K562 (cell line): Measurements from ENCODE around the gene CNIH3. TPM values are rescaled to one million over a fixed set of nuclear protein-coding genes. Genes with fewer than 3 reads are reported as not detected.

Source experiments
- ATAC-seq: fragments of 200-7000 bp; cut with Tn5 transposase; 3 replicates; pipeline ENCODE4 v1.9.1; 2020; ENCODE audit warnings: moderate library complexity
- BruUV-seq: library from RNA; stranded (reverse); fragments of 400-500 nt; replicated peaks from 2 replicates; lab custom pipeline; 2021; lab: Mats Ljungman, UMichigan
- CTCF ChIA-PET: fragments of 300-600 bp; formaldehyde crosslinking; extraction: SDS; loops from one replicate; lab custom pipeline; 2021; ENCODE audit warnings: low intra/inter-chr PET ratio; lab: Yijun Ruan, JAX
- POLR2A ChIA-PET: fragments of 300-600, 350-650 bp; sonication (Branson Sonifier 250); formaldehyde crosslinking; extraction: SDS; loops from one replicate; lab custom pipeline; 2021; ENCODE audit warnings: antibody characterized with exemption, inconsistent platforms; lab: Yijun Ruan, JAX
- DNase-seq, 4 experiments: peaks; one replicate each; pipeline versions ENCODE4 v3.0.0 to v3.0.0-alpha.2; 2011 to 2018; ENCODE audit warnings: low spot score in 3 of 4, mixed read lengths in 3 of 4; ENCODE audit errors: extremely low read depth in 1 of 4
- FAIRE-seq: peaks from 2 replicates; lab custom pipeline; 2011; peaks lifted over from hg19 to GRCh38; lab: Jason Lieb, UNC
- H2AFZ ChIP-seq: 2 replicates; pipeline ENCODE4 v1.6.0; 2011; ENCODE audit warnings: low read depth, low read length, control low read depth, inconsistent platforms
- H3K27ac ChIP-seq: fragments of 200-600 bp; 3 replicates; pipeline ENCODE4 v1.8.0; 2011; ENCODE audit warnings: low read depth, mild to moderate bottlenecking, control low read depth, inconsistent platforms, low read length, moderate library complexity, mixed read lengths; ENCODE audit errors: extremely low read depth
- H3K27me3 ChIP-seq, 2 experiments: fragments of 300-600 bp in 1 of 2; 2 replicates in 1 of 2; 3 replicates in 1 of 2; pipeline versions ENCODE4 v1.6.0 to v1.8.0; 2011; ENCODE audit warnings: inconsistent platforms in 2 of 2, low read length in 2 of 2, mild to moderate bottlenecking in 1 of 2, mixed read lengths in 1 of 2, moderate library complexity in 1 of 2; ENCODE audit not compliant: control insufficient read depth in 2 of 2, insufficient read depth in 2 of 2
- H3K36me3 ChIP-seq: fragments of 300-600 bp; 3 replicates; pipeline ENCODE4 v1.8.0; 2011; ENCODE audit warnings: mild to moderate bottlenecking, low read length, inconsistent platforms; ENCODE audit not compliant: control insufficient read depth, insufficient read depth
- H3K4me1 ChIP-seq, 2 experiments: fragments of 200-600 bp in 1 of 2; replicated peaks in 1 of 2; 2 replicates in 1 of 2; 3 replicates in 1 of 2; pipeline versions ENCODE4 v1.5.1 to v1.8.0; 2011; ENCODE audit warnings: inconsistent platforms in 2 of 2, low read length in 2 of 2, mild to moderate bottlenecking in 1 of 2, mixed read lengths in 1 of 2, moderate library complexity in 1 of 2; ENCODE audit not compliant: control insufficient read depth in 2 of 2, insufficient read depth in 2 of 2
- H3K4me2 ChIP-seq: 2 replicates; pipeline ENCODE4 v1.6.1; 2011; ENCODE audit warnings: low read length, control low read depth, inconsistent platforms, mixed read lengths; ENCODE audit not compliant: insufficient read depth
- H3K4me3 ChIP-seq: fragments of 200-600 bp; sonication (generic), shearing (Covaris generic); 2 replicates; pipeline ENCODE4 v1.5.1; 2016; ENCODE audit warnings: control low read depth, inconsistent platforms
- H3K79me2 ChIP-seq: fragments of 200-600 bp; 3 replicates; pipeline ENCODE4 v1.8.0; 2011; ENCODE audit warnings: low read length, inconsistent platforms; ENCODE audit not compliant: control insufficient read depth, insufficient read depth
- H3K9ac ChIP-seq, 2 experiments: 2 replicates each; pipeline versions ENCODE4 v1.6.0 to v1.6.1; 2011; ENCODE audit warnings: low read depth in 2 of 2, low read length in 2 of 2, control low read depth in 1 of 2, inconsistent platforms in 1 of 2, mild to moderate bottlenecking in 1 of 2, mixed read lengths in 1 of 2; ENCODE audit not compliant: insufficient read depth in 1 of 2
- H3K9me1 ChIP-seq: one replicate; pipeline ENCODE4 v1.6.0; 2011; ENCODE audit warnings: inconsistent platforms, mild to moderate bottlenecking, low read length, moderate library complexity; ENCODE audit not compliant: control insufficient read depth, insufficient read depth
- H3K9me3 ChIP-seq: replicated peaks from 2 replicates; pipeline ENCODE4 v1.5.1; 2011; ENCODE audit warnings: low read depth, low read length, inconsistent platforms; ENCODE audit not compliant: control insufficient read depth, insufficient read depth
- H4K20me1 ChIP-seq: replicated peaks from 2 replicates; pipeline ENCODE4 v1.6.1; 2011; ENCODE audit warnings: low read length, inconsistent platforms, mixed read lengths; ENCODE audit not compliant: control insufficient read depth, insufficient read depth
- BRD9 ChIP-seq: fragments of 450-650 bp; IDR thresholded peaks from 2 replicates; pipeline ENCODE4 v1.6.1; 2018; ENCODE audit warnings: low read depth; ENCODE audit not compliant: partially characterized antibody
- CC2D1A ChIP-seq: fragments of 450-650 bp; IDR thresholded peaks from 2 replicates; pipeline ENCODE4 v1.6.1; 2017; ENCODE audit warnings: mild to moderate bottlenecking
- CREB5 ChIP-seq: fragments of 250-450 bp; sonication (Bioruptor Pico); IDR thresholded peaks from 2 replicates; pipeline ENCODE4 v1.5.0; 2020; ENCODE audit warnings: mild to moderate bottlenecking
- CXXC5 ChIP-seq: fragments of 250-450 bp; sonication (Bioruptor Pico); IDR thresholded peaks from 2 replicates; pipeline ENCODE4 v1.8.0; 2022; ENCODE audit warnings: inconsistent platforms, mild to moderate bottlenecking, moderate library complexity
- GTF2E2 ChIP-seq: fragments of 200-800 bp; sonication (Bioruptor generic); IDR thresholded peaks from 2 replicates; pipeline ENCODE4 v1.6.1; 2016; ENCODE audit warnings: missing genetic modification characterization, missing compliant biosample characterization
- HDAC8 ChIP-seq: fragments of 450-650 bp; IDR thresholded peaks from 2 replicates; pipeline ENCODE4 v1.6.1; 2016; ENCODE audit warnings: mild to moderate bottlenecking, missing genetic modification characterization, moderate library complexity, missing compliant biosample characterization
- HNRNPL ChIP-seq: fragments of 200-400 bp; formaldehyde crosslinking; IDR thresholded peaks from 2 replicates; pipeline ENCODE4 v1.6.1; 2017; ENCODE audit warnings: low read depth, mild to moderate bottlenecking, low read length
- MCM2 ChIP-seq: fragments of 450-650 bp; IDR thresholded peaks from 2 replicates; pipeline ENCODE4 v1.6.1; 2017; ENCODE audit warnings: low read depth, mild to moderate bottlenecking
- PHB2 ChIP-seq: fragments of 450-650 bp; IDR thresholded peaks from 2 replicates; pipeline ENCODE4 v1.6.1; 2017; ENCODE audit warnings: low read depth
- POLR3A ChIP-seq: IDR thresholded peaks from 2 replicates; pipeline ENCODE4 v1.6.1; 2011; ENCODE audit warnings: borderline replicate concordance, mild to moderate bottlenecking, moderate library complexity; ENCODE audit not compliant: insufficient read length, insufficient read depth; ENCODE audit errors: extremely low read depth
- PURB ChIP-seq: sonication (generic); formaldehyde crosslinking; IDR thresholded peaks from 2 replicates; pipeline ENCODE4 v1.9.0; 2021; ENCODE audit warnings: low read depth, mild to moderate bottlenecking, missing genetic modification reagents
- RCOR1 ChIP-seq, 2 experiments: IDR thresholded peaks; 2 replicates each; pipeline ENCODE4 v1.6.1; 2012; ENCODE audit warnings: low read depth in 2 of 2, low read length in 2 of 2, borderline replicate concordance in 1 of 2, improper control_type of control experiment in 1 of 2
- TCF7 ChIP-seq: sonication (generic); IDR thresholded peaks from 2 replicates; pipeline ENCODE4 v1.6.1; 2016; ENCODE audit warnings: antibody characterized with exemption, borderline replicate concordance
- TEAD2 ChIP-seq: fragments of 450-650 bp; IDR thresholded peaks from 2 replicates; pipeline ENCODE4 v1.6.1; 2016; ENCODE audit warnings: missing genetic modification characterization, control low read depth, missing compliant biosample characterization
- ZNF282 ChIP-seq: sonication (generic); formaldehyde crosslinking; IDR thresholded peaks from 2 replicates; pipeline ENCODE4 v1.8.1; 2023; ENCODE audit warnings: missing genetic modification reagents
- ZNF583 ChIP-seq: fragments of 250-450 bp; sonication (Bioruptor Pico); IDR thresholded peaks from 2 replicates; pipeline ENCODE4 v1.4.0; 2020
- ZNF780A ChIP-seq: fragments of 250-450 bp; sonication (Bioruptor Pico); IDR thresholded peaks from 2 replicates; pipeline ENCODE4 v1.5.0; 2021; ENCODE audit warnings: mild to moderate bottlenecking
- WGBS: fragments of 100-300 bp; shearing (Covaris generic); methylation state at CpG from one replicate; pipeline ENCODE4 v1.1.6; 2016; ENCODE audit warnings: low coverage, mixed read lengths; ENCODE audit not compliant: insufficient coverage; ENCODE audit errors: missing lambda C conversion rate; 5-methylcytosine and 5-hydroxymethylcytosine counted together
- in situ Hi-C: fragments of 300-500 bp; cut with MboI; formaldehyde crosslinking; loops from 4 replicates; pipeline ENCODE4 v1.15.0; 2018; ENCODE audit warnings: inconsistent platforms, mixed read lengths
- intact Hi-C: fragments of 100-400 bp; cut with micrococcal nuclease; formaldehyde crosslinking; loops from 2 replicates; pipeline ENCODE4 v1.14.2; 2022
- polyA plus RNA-seq, 8 experiments: library from polyadenylated mRNA; depleted of rRNA in 4 of 8; stranded (reverse) in 5 of 8; unstranded in 3 of 8; fragments of >200 nt; fragmentation: Nextera tagmentation in 2 of 8; fragmentation: Illumina TruSeq in 1 of 8; extraction: Ambion mirVana in 2 of 8; extraction: Trizol in 1 of 8; gene quantifications; 2 replicates each; pipeline versions ENCODE4 v1.2.1 to v1.2.3, GENCODE V29; 2011 to 2014; ENCODE audit warnings: inconsistent platforms in 1 of 8, missing spikeins in 1 of 8
- total RNA-seq, 7 experiments: library from RNA; depleted of rRNA in 6 of 7; stranded (reverse); fragments of >200 nt in 6 of 7; fragmentation: Illumina TruSeq in 2 of 7; extraction: Trizol in 2 of 7; gene quantifications; 2 replicates each; pipeline versions ENCODE4 v1.2.1 to v1.2.3, GENCODE V29; 2011 to 2021; ENCODE audit warnings: low replicate concordance in 1 of 7
- TF ChIP-seq, protein P1 (sequence below): fragments of 450-650 bp; formaldehyde crosslinking; IDR thresholded peaks from 2 replicates; pipeline ENCODE4 v1.4.0; 2022; ENCODE audit warnings: missing genetic modification characterization

CNIH3 gene
- total and polyA plus RNA-seq, 9 of the 15 experiments (the other 6 are each of a cell fraction or from before 2014, with no cell fraction given), result 0.14 to 1.8 (median 0.79) TPM

DNA sequence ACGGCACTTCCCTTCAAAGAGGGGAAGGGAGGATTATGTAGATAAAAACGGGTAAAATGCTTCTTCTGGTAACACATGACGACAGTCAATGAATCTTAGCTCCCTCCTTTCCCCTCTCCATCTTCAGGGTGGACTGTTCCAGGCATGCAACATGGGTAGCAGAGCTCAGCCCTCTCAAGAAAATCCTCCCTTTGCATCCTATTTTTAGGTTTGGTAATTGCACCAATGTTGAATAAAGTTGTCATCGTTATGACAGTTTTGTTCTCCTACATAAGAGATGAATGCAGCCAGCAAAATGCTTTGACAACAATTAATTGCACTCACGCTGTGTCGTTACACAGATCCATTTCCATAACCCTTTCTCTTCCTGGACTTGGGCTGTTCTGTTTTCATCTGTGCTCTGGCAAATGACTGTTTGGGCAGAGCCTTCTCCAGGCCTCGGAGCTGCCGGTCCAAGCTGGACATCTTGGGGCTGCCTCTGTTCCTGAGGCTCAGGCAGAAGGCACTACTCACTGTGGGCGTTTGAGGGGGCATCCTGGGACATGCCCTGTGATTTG lies 127.6 kb downstream of the CNIH3 start (continued):
- TF ChIP-seq HNRNPL (no peak), BRD9 (no peak)

DNA sequence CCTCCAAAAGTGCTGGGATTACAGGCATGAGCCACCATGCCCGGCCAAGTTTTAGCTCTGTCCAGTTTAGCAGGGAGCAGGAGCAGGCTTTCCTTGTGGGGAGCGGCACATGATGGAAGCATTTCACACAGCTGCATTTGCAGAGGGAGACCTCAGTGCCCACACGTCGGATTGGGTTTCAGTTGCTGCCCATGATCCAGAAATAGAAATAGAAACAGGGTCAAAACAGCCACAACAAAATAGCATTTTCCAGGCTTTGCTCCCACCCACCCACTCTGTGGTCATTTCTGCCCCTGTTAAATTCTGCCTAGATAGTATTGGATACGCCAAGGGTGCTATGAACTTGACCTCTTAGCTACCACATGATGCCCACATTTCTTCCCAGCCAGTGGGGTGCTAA lies 128.4 kb downstream of the CNIH3 start:
- TF ChIP-seq RCOR1 (IDR thresholded peaks at IDR 0.05; ENCODE audit: borderline replicate concordance in 1 of 2, low read depth in 2 of 2, low read length in 2 of 2) (no peak), PHB2 (no peak), CREB5 (no peak), HDAC8 (tag) (no peak), GTF2E2 (tag) (no peak), TEAD2 (tag) (no peak), CC2D1A (no peak), ZNF583 (no peak), TCF7 (no peak), ZNF780A (CRISPR knock-in tag) (no peak), ZNF282 (CRISPR knock-in tag) (no peak), CXXC5 (CRISPR knock-in tag) (no peak), POLR3A (no peak), MCM2 (no peak), PURB (no peak)
- TF ChIP-seq, protein P1, sequence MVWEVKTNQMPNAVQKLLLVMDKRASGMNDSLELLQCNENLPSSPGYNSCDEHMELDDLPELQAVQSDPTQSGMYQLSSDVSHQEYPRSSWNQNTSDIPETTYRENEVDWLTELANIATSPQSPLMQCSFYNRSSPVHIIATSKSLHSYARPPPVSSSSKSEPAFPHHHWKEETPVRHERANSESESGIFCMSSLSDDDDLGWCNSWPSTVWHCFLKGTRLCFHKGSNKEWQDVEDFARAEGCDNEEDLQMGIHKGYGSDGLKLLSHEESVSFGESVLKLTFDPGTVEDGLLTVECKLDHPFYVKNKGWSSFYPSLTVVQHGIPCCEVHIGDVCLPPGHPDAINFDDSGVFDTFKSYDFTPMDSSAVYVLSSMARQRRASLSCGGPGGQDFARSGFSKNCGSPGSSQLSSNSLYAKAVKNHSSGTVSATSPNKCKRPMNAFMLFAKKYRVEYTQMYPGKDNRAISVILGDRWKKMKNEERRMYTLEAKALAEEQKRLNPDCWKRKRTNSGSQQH, result no peak
- in situ Hi-C loops (no loop called here), intact Hi-C loops (no loop called here)
- POLR2A ChIA-PET, result no interaction called here
- Histone ChIP-seq H3K4me2 (no peak overlapping the region), H2AFZ (no peak overlapping the region), H3K9me1 (no peaks in the 10 kb centered on the region), H3K27me3 (peaks cover 9 to 42% of the 10 kb centered on the region in 2 experiments; a peak in 4 of 5 replicates), H3K9ac (no peak overlapping the region), H3K79me2 (no peaks in the 10 kb centered on the region), H3K36me3 (no peaks in the 10 kb centered on the region), H4K20me1 (no peaks in the 10 kb centered on the region; the same call in 1 of the 2 replicates), H3K4me3 (no peak overlapping the region), H3K9me3 (no peaks in the 10 kb centered on the region), H3K27ac (no peak overlapping the region), H3K4me1 (no peaks in the 10 kb centered on the region)
- no TSS peak for BruUV-seq
- CTCF ChIA-PET, result no interaction called here
- 0% methylated on average over 5 of the region's 5 CpGs for WGBS
- FAIRE-seq (no peak), ATAC-seq (no peak), DNase-seq (no peak)
